ACHN (cell line): ENCODE data around the gene DIPK1B.

ENCODE experiments used
- DNase-seq: peaks from one replicate; pipeline ENCODE4 v3.0.0-alpha.2; 2015
- in situ Hi-C: cut with HindIII; loops from 2 replicates; pipeline ENCODE4 v1.10.0; 2017; ENCODE audit warnings: low sequenced_read_pairs, low pct_ligation_motif_present, low pct_unique_long_range_greater_than_20kb

The DIPK1B gene

GRCh38 chr9:136672431-136673087, 39.8 kb upstream of the DIPK1B start:
- no peak for DNase-seq
- in situ Hi-C loops = no loop called here

DNA sequence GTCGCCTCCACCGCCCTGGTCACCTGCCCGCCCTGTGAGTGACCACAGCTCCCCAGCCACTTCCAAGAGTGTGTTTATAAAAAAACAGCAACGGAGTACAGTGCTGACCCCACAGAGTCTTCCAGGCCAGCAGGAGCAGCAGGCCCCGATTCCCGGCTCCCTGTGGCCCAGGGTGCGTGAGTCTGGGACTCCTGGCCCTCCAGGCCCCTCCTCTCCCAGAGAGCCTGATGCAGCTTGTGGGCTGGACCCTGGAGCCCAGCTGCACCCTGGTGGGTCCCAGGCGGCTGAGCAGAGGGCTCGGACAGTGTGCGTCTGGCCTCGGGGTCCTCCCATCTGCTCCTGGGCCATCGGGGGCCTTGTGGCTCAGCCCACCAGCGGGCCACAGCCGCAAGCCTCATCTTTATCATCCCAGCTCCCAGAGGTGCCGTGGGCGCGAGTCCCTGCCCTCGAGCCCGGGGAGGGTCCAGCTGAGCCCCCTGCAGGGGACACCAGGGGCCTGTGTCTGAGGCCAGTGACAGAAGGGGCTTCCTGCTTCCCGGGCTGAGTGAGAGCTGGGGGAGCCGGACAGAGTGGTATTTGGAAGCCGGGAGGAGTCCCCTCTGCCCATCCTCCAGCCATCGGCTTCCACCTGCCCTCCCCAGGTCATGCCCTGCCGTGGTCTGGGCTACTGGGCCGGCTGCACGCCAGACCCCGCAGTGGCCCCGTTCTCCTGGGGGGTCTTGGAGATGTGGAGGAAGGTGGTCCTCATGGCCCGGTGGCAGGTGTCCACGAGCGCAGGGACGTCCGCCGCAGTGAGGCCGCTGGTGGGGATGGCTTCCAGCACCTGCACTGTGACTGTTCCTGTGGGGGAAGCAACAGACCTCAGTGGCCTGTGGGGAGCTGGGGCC, 39.0 kb upstream of the DIPK1B start:
- no peak for DNase-seq
- in situ Hi-C loops = no loop called here

DNA sequence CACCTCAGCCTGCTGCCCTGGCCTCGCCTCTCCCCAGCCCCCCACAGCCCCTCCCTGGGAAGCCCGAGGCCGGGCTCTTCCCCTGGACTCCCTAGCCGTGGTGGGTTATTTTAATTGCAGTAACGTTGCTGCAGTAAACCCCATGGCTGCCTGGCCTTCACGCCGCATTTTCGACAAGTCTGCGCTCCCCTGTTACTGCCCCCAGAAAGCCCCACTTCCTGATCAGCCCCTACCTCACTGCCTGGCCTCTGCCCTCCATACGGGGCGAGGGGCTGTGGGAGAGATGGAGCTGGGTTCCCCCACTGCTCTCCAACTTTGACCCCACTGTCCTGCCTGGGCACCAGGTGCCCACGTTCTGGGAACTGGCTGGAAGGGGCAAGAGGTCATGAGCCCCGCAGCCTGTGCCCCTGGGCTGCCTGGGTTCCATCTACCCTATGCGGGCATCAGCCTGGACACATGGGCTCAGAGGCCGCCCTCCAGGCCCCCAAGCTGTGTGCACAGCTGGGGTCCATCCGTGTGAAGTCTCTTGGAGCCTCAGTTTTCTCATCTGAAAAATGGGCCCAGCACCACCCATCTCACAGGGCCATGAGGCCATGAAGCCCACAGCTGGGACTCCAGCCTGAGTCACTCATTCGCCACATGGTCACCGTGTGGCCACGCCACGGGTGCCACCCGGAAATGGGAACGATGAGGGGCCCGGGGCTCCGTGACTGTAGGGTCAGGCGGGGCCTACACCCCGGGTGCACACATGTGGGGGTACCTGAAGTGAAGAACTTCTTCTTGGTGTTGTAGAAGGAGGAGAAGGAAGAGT, 38.2 kb upstream of the DIPK1B start:
- DNase-seq = no peak
- in situ Hi-C loops = no loop called here

GRCh38 chr9:136674786-136675349, 37.5 kb upstream of the DIPK1B start:
- DNase-seq = no peak
- in situ Hi-C loops = no loop called here

GRCh38 chr9:136675477-136676296, 36.7 kb upstream of the DIPK1B start:
- no peak for DNase-seq
- in situ Hi-C loops = no loop called here

GRCh38 chr9:136676297-136676794, 36.0 kb upstream of the DIPK1B start:
- DNase-seq = no peak
- in situ Hi-C loops = no loop called here

- no peak for DNase-seq
- in situ Hi-C loops = no loop called here
Observed at GRCh38 chr9:136676920-136677686, 35.3 kb upstream of the DIPK1B start.

DNA sequence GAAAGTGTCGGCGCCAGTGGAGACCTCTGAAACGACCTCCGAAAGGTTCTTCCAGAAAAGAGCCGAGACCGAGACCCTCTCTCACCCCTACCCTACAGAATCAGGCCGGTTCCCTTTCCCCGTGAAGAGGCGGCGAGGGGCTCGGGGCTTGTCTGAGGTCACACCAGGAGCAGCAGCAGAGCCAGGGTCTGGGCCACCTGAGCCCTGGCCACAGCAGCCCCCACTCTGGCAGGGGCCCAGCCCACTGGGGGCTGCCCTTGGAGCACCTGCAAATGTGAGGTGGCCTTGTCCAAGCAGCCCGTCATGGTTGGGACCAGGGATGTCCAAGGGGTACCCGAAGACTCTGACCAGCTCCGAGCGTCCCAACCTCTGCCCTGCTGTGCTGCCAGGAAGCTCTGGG, 34.3 kb upstream of the DIPK1B start:
- DNase-seq = no peak
- in situ Hi-C loops = no loop called here

DNA sequence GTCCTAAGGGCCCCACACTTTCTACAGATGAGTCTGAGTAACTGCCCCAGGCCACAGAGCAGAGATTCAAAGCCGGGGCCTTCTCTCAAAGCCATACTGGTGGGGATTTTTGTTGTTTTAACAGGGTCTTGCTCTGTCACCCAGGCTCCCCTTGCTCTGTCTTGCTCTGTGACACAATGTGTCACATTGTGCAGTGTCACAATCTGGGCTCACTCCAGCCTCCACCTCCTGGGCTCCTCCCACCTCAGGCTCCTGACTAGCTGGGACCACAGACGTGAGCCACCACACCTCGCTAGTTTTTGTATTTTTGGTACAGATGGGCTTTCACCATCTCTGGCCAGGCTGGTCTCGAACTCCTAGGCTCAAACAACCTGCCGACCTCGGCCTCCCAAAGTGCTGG, 33.7 kb upstream of the DIPK1B start:
- in situ Hi-C loops = no loop called here

GRCh38 chr9:136679431-136679941, 32.9 kb upstream of the DIPK1B start:
- in situ Hi-C loops = no loop called here
- DNase-seq = no peak

More for the DNA sequence above, 33.7 kb upstream of the DIPK1B start:
- no peak for DNase-seq

DNA sequence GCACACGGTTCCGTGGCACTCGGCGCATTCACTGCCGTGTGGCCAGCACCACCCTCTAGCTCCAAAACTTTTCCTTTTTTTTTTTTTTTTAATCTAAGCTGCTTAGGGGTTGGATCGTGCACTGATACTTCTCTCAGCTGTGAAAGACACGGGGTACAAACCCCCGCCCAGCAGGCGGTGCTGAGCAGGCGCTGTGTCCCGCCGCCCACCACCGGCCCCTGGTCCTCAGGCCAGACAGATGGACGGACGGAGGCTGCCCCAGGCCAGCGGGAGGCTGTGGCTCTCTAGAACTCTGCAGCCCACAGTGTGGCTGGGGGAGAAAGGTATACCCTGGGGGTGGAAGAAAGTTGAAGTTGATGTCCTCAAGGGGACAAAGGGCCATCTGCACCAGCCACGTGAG, 31.3 kb upstream of the DIPK1B start:
- no peak for DNase-seq
- in situ Hi-C loops = no loop called here

GRCh38 chr9:136681945-136682699, 30.2 kb upstream of the DIPK1B start:
- in situ Hi-C loops = no loop called here
- DNase-seq = no peak

GRCh38 chr9:136682710-136683109, 29.7 kb upstream of the DIPK1B start:
- in situ Hi-C loops = no loop called here
- DNase-seq = no peak

- no peak for DNase-seq
- in situ Hi-C loops = no loop called here
Observed at GRCh38 chr9:136683173-136683745, 29.1 kb upstream of the DIPK1B start.

GRCh38 chr9:136683755-136684154, 28.6 kb upstream of the DIPK1B start:
- in situ Hi-C loops = no loop called here
- no peak for DNase-seq

GRCh38 chr9:136684339-136684738, 28.0 kb upstream of the DIPK1B start:
- DNase-seq = no peak
- in situ Hi-C loops = no loop called here
